K562 (cell line): ENCODE measurements around the gene NPFFR1. TPM values are rescaled to one million over a fixed set of nuclear protein-coding genes. Genes with fewer than 3 reads are reported as not detected.

Experiments
- ATAC-seq: fragments of 200-7000 bp; cut with Tn5 transposase; 3 replicates; pipeline ENCODE4 v1.9.1; 2020; ENCODE audit warnings: moderate library complexity
- BruUV-seq: library from RNA; stranded (reverse); fragments of 400-500 nt; replicated peaks from 2 replicates; lab custom pipeline; 2021; lab: Mats Ljungman, UMichigan
- CTCF ChIA-PET: fragments of 300-600 bp; formaldehyde crosslinking; extraction: SDS; loops from one replicate; lab custom pipeline; 2021; ENCODE audit warnings: low intra/inter-chr PET ratio; lab: Yijun Ruan, JAX
- POLR2A ChIA-PET: fragments of 300-600, 350-650 bp; sonication (Branson Sonifier 250); formaldehyde crosslinking; extraction: SDS; loops from one replicate; lab custom pipeline; 2021; ENCODE audit warnings: antibody characterized with exemption, inconsistent platforms; lab: Yijun Ruan, JAX
- DNase-seq, 4 experiments: peaks; one replicate each; pipeline versions ENCODE4 v3.0.0 to v3.0.0-alpha.2; 2011 to 2018; ENCODE audit warnings: low spot score in 3 of 4, mixed read lengths in 3 of 4; ENCODE audit errors: extremely low read depth in 1 of 4
- FAIRE-seq: peaks from 2 replicates; lab custom pipeline; 2011; peaks lifted over from hg19 to GRCh38; lab: Jason Lieb, UNC
- H2AFZ ChIP-seq: 2 replicates; pipeline ENCODE4 v1.6.0; 2011; ENCODE audit warnings: low read depth, low read length, control low read depth, inconsistent platforms
- H3K27ac ChIP-seq: fragments of 200-600 bp; 3 replicates; pipeline ENCODE4 v1.8.0; 2011; ENCODE audit warnings: low read depth, mild to moderate bottlenecking, control low read depth, inconsistent platforms, low read length, moderate library complexity, mixed read lengths; ENCODE audit errors: extremely low read depth
- H3K27me3 ChIP-seq, 2 experiments: fragments of 300-600 bp in 1 of 2; 2 replicates in 1 of 2; 3 replicates in 1 of 2; pipeline versions ENCODE4 v1.6.0 to v1.8.0; 2011; ENCODE audit warnings: inconsistent platforms in 2 of 2, low read length in 2 of 2, mild to moderate bottlenecking in 1 of 2, mixed read lengths in 1 of 2, moderate library complexity in 1 of 2; ENCODE audit not compliant: control insufficient read depth in 2 of 2, insufficient read depth in 2 of 2
- H3K36me3 ChIP-seq: fragments of 300-600 bp; 3 replicates; pipeline ENCODE4 v1.8.0; 2011; ENCODE audit warnings: mild to moderate bottlenecking, low read length, inconsistent platforms; ENCODE audit not compliant: control insufficient read depth, insufficient read depth
- H3K4me1 ChIP-seq, 2 experiments: fragments of 200-600 bp in 1 of 2; replicated peaks in 1 of 2; 2 replicates in 1 of 2; 3 replicates in 1 of 2; pipeline versions ENCODE4 v1.5.1 to v1.8.0; 2011; ENCODE audit warnings: inconsistent platforms in 2 of 2, low read length in 2 of 2, mild to moderate bottlenecking in 1 of 2, mixed read lengths in 1 of 2, moderate library complexity in 1 of 2; ENCODE audit not compliant: control insufficient read depth in 2 of 2, insufficient read depth in 2 of 2
- H3K4me2 ChIP-seq: 2 replicates; pipeline ENCODE4 v1.6.1; 2011; ENCODE audit warnings: low read length, control low read depth, inconsistent platforms, mixed read lengths; ENCODE audit not compliant: insufficient read depth
- H3K4me3 ChIP-seq: fragments of 200-600 bp; sonication (generic), shearing (Covaris generic); 2 replicates; pipeline ENCODE4 v1.5.1; 2016; ENCODE audit warnings: control low read depth, inconsistent platforms
- H3K79me2 ChIP-seq: fragments of 200-600 bp; 3 replicates; pipeline ENCODE4 v1.8.0; 2011; ENCODE audit warnings: low read length, inconsistent platforms; ENCODE audit not compliant: control insufficient read depth, insufficient read depth
- H3K9ac ChIP-seq, 2 experiments: 2 replicates each; pipeline versions ENCODE4 v1.6.0 to v1.6.1; 2011; ENCODE audit warnings: low read depth in 2 of 2, low read length in 2 of 2, control low read depth in 1 of 2, inconsistent platforms in 1 of 2, mild to moderate bottlenecking in 1 of 2, mixed read lengths in 1 of 2; ENCODE audit not compliant: insufficient read depth in 1 of 2
- H3K9me1 ChIP-seq: one replicate; pipeline ENCODE4 v1.6.0; 2011; ENCODE audit warnings: inconsistent platforms, mild to moderate bottlenecking, low read length, moderate library complexity; ENCODE audit not compliant: control insufficient read depth, insufficient read depth
- H3K9me3 ChIP-seq: replicated peaks from 2 replicates; pipeline ENCODE4 v1.5.1; 2011; ENCODE audit warnings: low read depth, low read length, inconsistent platforms; ENCODE audit not compliant: control insufficient read depth, insufficient read depth
- H4K20me1 ChIP-seq: replicated peaks from 2 replicates; pipeline ENCODE4 v1.6.1; 2011; ENCODE audit warnings: low read length, inconsistent platforms, mixed read lengths; ENCODE audit not compliant: control insufficient read depth, insufficient read depth
- BRD4 ChIP-seq: fragments of 200-600 bp; sonication (generic); IDR thresholded peaks from 2 replicates; pipeline ENCODE4 v1.6.1; 2017; ENCODE audit warnings: inconsistent platforms
- CBFA2T2 ChIP-seq: fragments of 450-650 bp; conservative IDR thresholded peaks from 2 replicates; pipeline ENCODE4 v1.6.1; 2017; ENCODE audit warnings: mild to moderate bottlenecking
- CC2D1A ChIP-seq: fragments of 450-650 bp; IDR thresholded peaks from 2 replicates; pipeline ENCODE4 v1.6.1; 2017; ENCODE audit warnings: mild to moderate bottlenecking
- IRF1 ChIP-seq: sonication (generic); formaldehyde crosslinking; IDR thresholded peaks from 2 replicates; pipeline ENCODE4 v1.8.0; 2022; ENCODE audit warnings: missing genetic modification reagents, mild to moderate bottlenecking, borderline replicate concordance
- JUN ChIP-seq, 2 experiments: sonication (generic) in 1 of 2; formaldehyde crosslinking in 1 of 2; IDR thresholded peaks; 2 replicates each; pipeline versions ENCODE4 v1.6.1 to v1.8.0; 2012 to 2022; ENCODE audit warnings: borderline replicate concordance in 2 of 2, mild to moderate bottlenecking in 2 of 2, improper control_type of control experiment in 1 of 2, low read depth in 1 of 2, low read length in 1 of 2, missing genetic modification reagents in 1 of 2
- MAFG ChIP-seq: fragments of 450-650 bp; conservative IDR thresholded peaks from 2 replicates; pipeline ENCODE4 v1.6.1; 2016; ENCODE audit warnings: missing genetic modification characterization, missing compliant biosample characterization
- MEF2A ChIP-seq: IDR thresholded peaks from 2 replicates; pipeline ENCODE4 v1.6.1; 2011; ENCODE audit warnings: low read depth, mild to moderate bottlenecking, low read length, moderate library complexity; ENCODE audit not compliant: control insufficient read depth
- MTF1 ChIP-seq: fragments of 250-450 bp; sonication (Bioruptor Pico); IDR thresholded peaks from 2 replicates; pipeline ENCODE4 v1.9.0; 2021; ENCODE audit warnings: moderate library complexity, mild to moderate bottlenecking, inconsistent platforms, borderline replicate concordance
- NR2F6 ChIP-seq: fragments of 450-650 bp; formaldehyde crosslinking; IDR thresholded peaks from 2 replicates; pipeline ENCODE4 v1.4.0; 2020; ENCODE audit warnings: mild to moderate bottlenecking
- RAD51 ChIP-seq: fragments of 450-650 bp; IDR thresholded peaks from 2 replicates; pipeline ENCODE4 v1.7.1; 2016; ENCODE audit warnings: low read depth, mild to moderate bottlenecking, borderline replicate concordance
- RBM25 ChIP-seq: fragments of 200-400 bp; formaldehyde crosslinking; IDR thresholded peaks from 2 replicates; pipeline ENCODE4 v1.6.1; 2018; ENCODE audit warnings: low read length, low read depth, moderate library complexity; ENCODE audit not compliant: severe bottlenecking
- SMARCC2 ChIP-seq: fragments of 450-650 bp; IDR thresholded peaks from 2 replicates; pipeline ENCODE4 v1.6.1; 2017; ENCODE audit warnings: antibody characterized with exemption, moderate library complexity, mild to moderate bottlenecking, low read depth
- SOX6 ChIP-seq: fragments of 450-650 bp; IDR thresholded peaks from 2 replicates; pipeline ENCODE4 v1.6.1; 2014; ENCODE audit warnings: mild to moderate bottlenecking
- SREBF1 ChIP-seq: fragments of 150-350 bp; IDR thresholded peaks from 2 replicates; pipeline ENCODE4 v1.6.1; 2014; ENCODE audit warnings: antibody characterized with exemption, low read depth, low read length, borderline replicate concordance
- STAT5B ChIP-seq: fragments of 250-450 bp; sonication (Bioruptor Pico); IDR thresholded peaks from 2 replicates; pipeline ENCODE4 v1.8.0; 2021; ENCODE audit warnings: mild to moderate bottlenecking, inconsistent platforms
- ZNF253 ChIP-seq: fragments of 250-450 bp; sonication (Bioruptor Pico); conservative IDR thresholded peaks from 2 replicates; pipeline ENCODE4 v1.6.1; 2021; ENCODE audit warnings: mild to moderate bottlenecking
- ZNF263 ChIP-seq: sonication (generic); formaldehyde crosslinking; IDR thresholded peaks from 2 replicates; pipeline ENCODE4 v1.8.0; 2022; ENCODE audit warnings: mild to moderate bottlenecking, missing genetic modification reagents, borderline replicate concordance
- ZNF282 ChIP-seq: sonication (generic); formaldehyde crosslinking; IDR thresholded peaks from 2 replicates; pipeline ENCODE4 v1.8.1; 2023; ENCODE audit warnings: missing genetic modification reagents
- ZNF316 ChIP-seq: fragments of 450-650 bp; IDR thresholded peaks from 2 replicates; pipeline ENCODE4 v1.6.1; 2016
- ZNF586 ChIP-seq: fragments of 450-650 bp; formaldehyde crosslinking; conservative IDR thresholded peaks from 2 replicates; pipeline ENCODE4 v1.4.0; 2020; ENCODE audit warnings: mild to moderate bottlenecking, moderate library complexity
- WGBS: fragments of 100-300 bp; shearing (Covaris generic); methylation state at CpG from one replicate; pipeline ENCODE4 v1.1.6; 2016; ENCODE audit warnings: low coverage, mixed read lengths; ENCODE audit not compliant: insufficient coverage; ENCODE audit errors: missing lambda C conversion rate; 5-methylcytosine and 5-hydroxymethylcytosine counted together
- in situ Hi-C: fragments of 300-500 bp; cut with MboI; formaldehyde crosslinking; loops from 4 replicates; pipeline ENCODE4 v1.15.0; 2018; ENCODE audit warnings: inconsistent platforms, mixed read lengths
- intact Hi-C: fragments of 100-400 bp; cut with micrococcal nuclease; formaldehyde crosslinking; loops from 2 replicates; pipeline ENCODE4 v1.14.2; 2022
- polyA plus RNA-seq, 8 experiments: library from polyadenylated mRNA; depleted of rRNA in 4 of 8; stranded (reverse) in 5 of 8; unstranded in 3 of 8; fragments of >200 nt; fragmentation: Nextera tagmentation in 2 of 8; fragmentation: Illumina TruSeq in 1 of 8; extraction: Ambion mirVana in 2 of 8; extraction: Trizol in 1 of 8; gene quantifications; 2 replicates each; pipeline versions ENCODE4 v1.2.1 to v1.2.3, GENCODE V29; 2011 to 2014; ENCODE audit warnings: inconsistent platforms in 1 of 8, missing spikeins in 1 of 8
- total RNA-seq, 7 experiments: library from RNA; depleted of rRNA in 6 of 7; stranded (reverse); fragments of >200 nt in 6 of 7; fragmentation: Illumina TruSeq in 2 of 7; extraction: Trizol in 2 of 7; gene quantifications; 2 replicates each; pipeline versions ENCODE4 v1.2.1 to v1.2.3, GENCODE V29; 2011 to 2021; ENCODE audit warnings: low replicate concordance in 1 of 7

Gene NPFFR1
- total and polyA plus RNA-seq, 9 of the 15 experiments (the other 6 are each of a cell fraction or from before 2014, with no cell fraction given) = under 0.01 TPM; not detected in 8

- no peaks in the 10 kb centered on the region for H3K79me2 ChIP-seq
- H3K4me2 ChIP-seq = no peak overlapping the region
- H3K27ac ChIP-seq = no peak overlapping the region
- 6% methylated on average over 4 of the region's 4 CpGs for WGBS
- peaks cover 7% of the 10 kb centered on the region; the same call in 1 of the 2 replicates for H4K20me1 ChIP-seq
- intact Hi-C loops = no loop called here
- in situ Hi-C loops = no loop called here
- ChIA-PET POLR2A (no interaction called here), CTCF (no interaction called here)
- DNase-seq (no peak), ATAC-seq (no peak), FAIRE-seq (no peak)
- peaks cover 0 to 2% of the 10 kb centered on the region in 2 experiments; a peak in 1 of 5 replicates for H3K4me1 ChIP-seq
- H3K36me3 ChIP-seq = no peaks in the 10 kb centered on the region
- no peak overlapping the region for H3K9ac ChIP-seq
- no TSS peak for BruUV-seq
- no peaks in the 10 kb centered on the region; a peak in 1 of 5 replicates for H3K27me3 ChIP-seq
- H3K9me3 ChIP-seq = no peaks in the 10 kb centered on the region
- peaks cover 4% of the 10 kb centered on the region for H3K9me1 ChIP-seq
- H2AFZ ChIP-seq = no peak overlapping the region
- no peak overlapping the region for H3K4me3 ChIP-seq
- TF ChIP-seq CBFA2T2 (no peak), BRD4 (no peak), SOX6 (no peak), SREBF1 (no peak), ZNF282 (CRISPR knock-in tag) (no peak), SMARCC2 (no peak), ZNF316 (no peak), MEF2A (no peak), MTF1 (CRISPR knock-in tag) (no peak), ZNF586 (CRISPR knock-in tag) (no peak), CC2D1A (no peak), NR2F6 (CRISPR knock-in tag) (no peak), ZNF253 (CRISPR knock-in tag) (no peak), MAFG (tag) (no peak), IRF1 (CRISPR knock-in tag) (no peak), RAD51 (no peak), JUN (IDR thresholded peaks at IDR 0.05; ENCODE audit: borderline replicate concordance, low read depth, low read length) (no peak), JUN (CRISPR knock-in tag; IDR thresholded peaks at IDR 0.05; ENCODE audit: borderline replicate concordance) (no peak), ZNF263 (CRISPR knock-in tag) (no peak), RBM25 (no peak), STAT5B (CRISPR knock-in tag) (no peak)
These were observed 29.2 kb upstream of the NPFFR1 start for GRCh38 chr10:70312972-70313371.
